ENCODE data around the gene ATP1B3. TPM values are rescaled to one million over a fixed set of nuclear protein-coding genes. Genes with fewer than 3 reads are reported as not detected.

Gene ATP1B3
- total and polyA plus RNA-seq, 10 of the 15 experiments (the other 5 are each of a cell fraction or from before 2014, with no cell fraction given): 41.4 to 200 (median 94.0) TPM

DNA sequence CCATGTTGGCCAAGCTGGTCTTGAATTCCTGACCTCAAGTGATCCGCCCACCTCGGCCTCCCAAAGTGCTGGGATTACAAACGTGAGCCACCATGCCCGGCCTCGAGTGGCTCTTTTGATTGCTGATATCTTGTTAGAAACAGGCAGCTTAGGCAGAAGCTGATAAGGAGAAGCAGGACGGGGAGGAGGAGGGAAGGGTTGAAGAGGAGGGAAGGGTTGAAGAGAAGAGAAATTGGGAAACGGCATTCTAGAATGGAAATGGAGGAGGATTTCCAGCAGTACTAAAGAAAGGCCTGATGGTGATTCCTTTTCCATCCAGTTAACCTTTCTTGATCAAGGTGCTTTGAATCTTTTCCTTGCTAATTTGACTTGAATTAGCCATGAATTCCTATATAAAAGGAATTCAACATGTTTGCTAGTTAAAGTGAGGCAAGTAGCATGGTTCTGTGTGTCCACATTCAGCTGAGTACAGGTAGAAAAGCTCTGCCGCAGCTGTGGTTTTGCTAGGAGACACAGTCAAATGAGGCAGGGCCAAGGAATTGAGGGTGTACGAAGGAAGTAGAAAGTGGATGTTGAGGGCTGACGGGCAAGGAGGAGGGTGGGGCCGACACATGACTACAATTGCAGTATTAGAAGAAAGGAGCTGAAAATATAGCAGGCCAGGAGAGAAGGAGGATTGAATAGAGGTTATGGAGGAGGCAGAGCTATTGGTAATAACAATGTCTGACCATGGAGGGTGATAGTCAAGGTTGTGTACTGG is 27.2 kb upstream of the ATP1B3 start:
- intact Hi-C loops (cut with micrococcal nuclease; ENCODE audit: unreplicated experiment) (no loop called here), in situ Hi-C loops (cut with MboI) (no loop called here)
- Histone ChIP-seq H3K9me3 (replicated peaks; ENCODE audit: control insufficient read depth, insufficient read depth, low read length) (no peaks in the 10 kb centered on the region), H3K4me2 (ENCODE audit: control insufficient read depth, insufficient read depth) (no peak overlapping the region), H3K79me2 (ENCODE audit: control insufficient read depth, insufficient read depth, low read length) (no peaks in the 10 kb centered on the region), H3K27ac (ENCODE audit: control insufficient read depth, insufficient read depth) (no peak overlapping the region), H3K4me1 (ENCODE audit: control insufficient read depth, insufficient read depth, low read length) (no peaks in the 10 kb centered on the region), H4K20me1 (ENCODE audit: control insufficient read depth, insufficient read depth) (no peaks in the 10 kb centered on the region), H3K4me3 (no peak overlapping the region), H2AFZ (ENCODE audit: control insufficient read depth, low read depth, low read length) (peak overlapping the region; percentile 6; the same call in 1 of the 2 replicates), H3K36me3 (ENCODE audit: control insufficient read depth in 2 of 2, insufficient read depth in 2 of 2, low read length in 1 of 2) (no peaks in the 10 kb centered on the region), H3K9ac (ENCODE audit: control insufficient read depth, insufficient read depth, low read length) (no peak overlapping the region), H3K27me3 (replicated peaks in 1 of 2; ENCODE audit: control insufficient read depth in 2 of 2, insufficient read depth in 2 of 2, low read length in 1 of 2) (peaks cover 0 to 4% of the 10 kb centered on the region in 2 experiments; a peak in 1 of 4 replicates)
- ChIA-PET SMC1A (ENCODE audit: uncharacterized antibody, unreplicated experiment) (interaction anchor here (0.7 kb wide), 1 partner anchor 64 kb away, joined by 3 read pairs; no protein-coding TSS in a partner anchor), POLR2A (interaction anchor here (0.6 kb wide), 1 partner anchor 469 kb away, joined by 4 read pairs; no protein-coding TSS in a partner anchor), RAD21 (ENCODE audit: unreplicated experiment) (interaction anchor here (0.7 kb wide), 1 partner anchor 126 kb away, joined by 3 read pairs; no protein-coding TSS in a partner anchor), CTCF (interaction anchor here (0.9 to 1.3 kb wide), 2 partner anchors 26 to 111 kb away, joined by 3 read pairs; partner anchors contain the start of gene RNF7)
- WGBS (ENCODE audit: insufficient coverage, insufficient replicate concordance, low lambda C conversion rate, missing lambda C conversion rate): 46% methylated on average over 11 of the region's 11 CpGs
- FAIRE-seq (no peak), ATAC-seq (no peak), DNase-seq (ENCODE audit: low read depth, low spot score) (no peak)
- no TSS peak for BruUV-seq (replicated peaks)
- TF ChIP-seq BCL11A (IDR thresholded peaks at IDR 0.05; ENCODE audit: low read depth, low read length): no peak
- TF ChIP-seq RAD51 (IDR thresholded peaks at IDR 0.05): no peak
- TF ChIP-seq, protein P1, sequence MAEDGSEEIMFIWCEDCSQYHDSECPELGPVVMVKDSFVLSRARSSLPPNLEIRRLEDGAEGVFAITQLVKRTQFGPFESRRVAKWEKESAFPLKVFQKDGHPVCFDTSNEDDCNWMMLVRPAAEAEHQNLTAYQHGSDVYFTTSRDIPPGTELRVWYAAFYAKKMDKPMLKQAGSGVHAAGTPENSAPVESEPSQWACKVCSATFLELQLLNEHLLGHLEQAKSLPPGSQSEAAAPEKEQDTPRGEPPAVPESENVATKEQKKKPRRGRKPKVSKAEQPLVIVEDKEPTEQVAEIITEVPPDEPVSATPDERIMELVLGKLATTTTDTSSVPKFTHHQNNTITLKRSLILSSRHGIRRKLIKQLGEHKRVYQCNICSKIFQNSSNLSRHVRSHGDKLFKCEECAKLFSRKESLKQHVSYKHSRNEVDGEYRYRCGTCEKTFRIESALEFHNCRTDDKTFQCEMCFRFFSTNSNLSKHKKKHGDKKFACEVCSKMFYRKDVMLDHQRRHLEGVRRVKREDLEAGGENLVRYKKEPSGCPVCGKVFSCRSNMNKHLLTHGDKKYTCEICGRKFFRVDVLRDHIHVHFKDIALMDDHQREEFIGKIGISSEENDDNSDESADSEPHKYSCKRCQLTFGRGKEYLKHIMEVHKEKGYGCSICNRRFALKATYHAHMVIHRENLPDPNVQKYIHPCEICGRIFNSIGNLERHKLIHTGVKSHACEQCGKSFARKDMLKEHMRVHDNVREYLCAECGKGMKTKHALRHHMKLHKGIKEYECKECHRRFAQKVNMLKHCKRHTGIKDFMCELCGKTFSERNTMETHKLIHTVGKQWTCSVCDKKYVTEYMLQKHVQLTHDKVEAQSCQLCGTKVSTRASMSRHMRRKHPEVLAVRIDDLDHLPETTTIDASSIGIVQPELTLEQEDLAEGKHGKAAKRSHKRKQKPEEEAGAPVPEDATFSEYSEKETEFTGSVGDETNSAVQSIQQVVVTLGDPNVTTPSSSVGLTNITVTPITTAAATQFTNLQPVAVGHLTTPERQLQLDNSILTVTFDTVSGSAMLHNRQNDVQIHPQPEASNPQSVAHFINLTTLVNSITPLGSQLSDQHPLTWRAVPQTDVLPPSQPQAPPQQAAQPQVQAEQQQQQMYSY (CRISPR knock-in tag; IDR thresholded peaks at IDR 0.05): no peak
- no peak for TF ChIP-seq ZZZ3 (IDR thresholded peaks at IDR 0.05; ENCODE audit: control insufficient read depth, insufficient read length, low read depth)
- no peak for TF ChIP-seq SP1 (IDR thresholded peaks at IDR 0.05; ENCODE audit: low read depth, low read length)
- TF ChIP-seq MTA3 (IDR thresholded peaks at IDR 0.05; ENCODE audit: borderline replicate concordance, low read length): no peak
- TF ChIP-seq MEF2A (IDR thresholded peaks at IDR 0.05; ENCODE audit: insufficient read depth, low read depth, low read length): no peak
- TF ChIP-seq, protein P2, sequence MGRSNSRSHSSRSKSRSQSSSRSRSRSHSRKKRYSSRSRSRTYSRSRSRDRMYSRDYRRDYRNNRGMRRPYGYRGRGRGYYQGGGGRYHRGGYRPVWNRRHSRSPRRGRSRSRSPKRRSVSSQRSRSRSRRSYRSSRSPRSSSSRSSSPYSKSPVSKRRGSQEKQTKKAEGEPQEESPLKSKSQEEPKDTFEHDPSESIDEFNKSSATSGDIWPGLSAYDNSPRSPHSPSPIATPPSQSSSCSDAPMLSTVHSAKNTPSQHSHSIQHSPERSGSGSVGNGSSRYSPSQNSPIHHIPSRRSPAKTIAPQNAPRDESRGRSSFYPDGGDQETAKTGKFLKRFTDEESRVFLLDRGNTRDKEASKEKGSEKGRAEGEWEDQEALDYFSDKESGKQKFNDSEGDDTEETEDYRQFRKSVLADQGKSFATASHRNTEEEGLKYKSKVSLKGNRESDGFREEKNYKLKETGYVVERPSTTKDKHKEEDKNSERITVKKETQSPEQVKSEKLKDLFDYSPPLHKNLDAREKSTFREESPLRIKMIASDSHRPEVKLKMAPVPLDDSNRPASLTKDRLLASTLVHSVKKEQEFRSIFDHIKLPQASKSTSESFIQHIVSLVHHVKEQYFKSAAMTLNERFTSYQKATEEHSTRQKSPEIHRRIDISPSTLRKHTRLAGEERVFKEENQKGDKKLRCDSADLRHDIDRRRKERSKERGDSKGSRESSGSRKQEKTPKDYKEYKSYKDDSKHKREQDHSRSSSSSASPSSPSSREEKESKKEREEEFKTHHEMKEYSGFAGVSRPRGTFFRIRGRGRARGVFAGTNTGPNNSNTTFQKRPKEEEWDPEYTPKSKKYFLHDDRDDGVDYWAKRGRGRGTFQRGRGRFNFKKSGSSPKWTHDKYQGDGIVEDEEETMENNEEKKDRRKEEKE (IDR thresholded peaks at IDR 0.05): no peak
- no peak for TF ChIP-seq JUNB (IDR thresholded peaks at IDR 0.05)
- TF ChIP-seq, protein P3, sequence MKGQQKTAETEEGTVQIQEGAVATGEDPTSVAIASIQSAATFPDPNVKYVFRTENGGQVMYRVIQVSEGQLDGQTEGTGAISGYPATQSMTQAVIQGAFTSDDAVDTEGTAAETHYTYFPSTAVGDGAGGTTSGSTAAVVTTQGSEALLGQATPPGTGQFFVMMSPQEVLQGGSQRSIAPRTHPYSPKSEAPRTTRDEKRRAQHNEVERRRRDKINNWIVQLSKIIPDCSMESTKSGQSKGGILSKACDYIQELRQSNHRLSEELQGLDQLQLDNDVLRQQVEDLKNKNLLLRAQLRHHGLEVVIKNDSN (IDR thresholded peaks at IDR 0.05; ENCODE audit: borderline replicate concordance, extremely low read length, insufficient read depth, low read depth, low read length): no peak
- TF ChIP-seq SREBF2 (IDR thresholded peaks at IDR 0.05; ENCODE audit: low read length): no peak
- TF ChIP-seq, protein P4, sequence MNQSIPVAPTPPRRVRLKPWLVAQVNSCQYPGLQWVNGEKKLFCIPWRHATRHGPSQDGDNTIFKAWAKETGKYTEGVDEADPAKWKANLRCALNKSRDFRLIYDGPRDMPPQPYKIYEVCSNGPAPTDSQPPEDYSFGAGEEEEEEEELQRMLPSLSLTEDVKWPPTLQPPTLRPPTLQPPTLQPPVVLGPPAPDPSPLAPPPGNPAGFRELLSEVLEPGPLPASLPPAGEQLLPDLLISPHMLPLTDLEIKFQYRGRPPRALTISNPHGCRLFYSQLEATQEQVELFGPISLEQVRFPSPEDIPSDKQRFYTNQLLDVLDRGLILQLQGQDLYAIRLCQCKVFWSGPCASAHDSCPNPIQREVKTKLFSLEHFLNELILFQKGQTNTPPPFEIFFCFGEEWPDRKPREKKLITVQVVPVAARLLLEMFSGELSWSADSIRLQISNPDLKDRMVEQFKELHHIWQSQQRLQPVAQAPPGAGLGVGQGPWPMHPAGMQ (IDR thresholded peaks at IDR 0.05; ENCODE audit: borderline replicate concordance): no peak
- TF ChIP-seq, protein P5, sequence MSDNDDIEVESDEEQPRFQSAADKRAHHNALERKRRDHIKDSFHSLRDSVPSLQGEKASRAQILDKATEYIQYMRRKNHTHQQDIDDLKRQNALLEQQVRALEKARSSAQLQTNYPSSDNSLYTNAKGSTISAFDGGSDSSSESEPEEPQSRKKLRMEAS (IDR thresholded peaks at IDR 0.05; ENCODE audit: low read depth, low read length): no peak
- TF ChIP-seq ESRRA (IDR thresholded peaks at IDR 0.05; ENCODE audit: low read length): no peak

Data from GM12878 (cell line).